H54 (cell line): ENCODE data around the gene KRTAP6-3.

Source experiments
- DNase-seq: peaks from one replicate; pipeline ENCODE4 v3.0.0; 2011; ENCODE audit warnings: low spot score, mixed read lengths; ENCODE audit not compliant: insufficient read length
- FAIRE-seq: peaks from 3 replicates; lab custom pipeline; 2011; peaks lifted over from hg19 to GRCh38; lab: Jason Lieb, UNC
- POLR2A ChIP-seq: IDR thresholded peaks from 2 replicates; pipeline ENCODE4 v1.6.1; 2011; ENCODE audit warnings: low read depth, mild to moderate bottlenecking, low read length

KRTAP6-3 gene

GRCh38 chr21:30612132-30612531 is 19.9 kb downstream of the KRTAP6-3 start:
- FAIRE-seq = no peak
- DNase-seq = no peak
- no peak for TF ChIP-seq POLR2A

- no peak for FAIRE-seq
- TF ChIP-seq POLR2A = no peak
- DNase-seq = no peak
These were observed 21.6 kb downstream of the KRTAP6-3 start, which contains the start of gene KRTAP6-1 for GRCh38 chr21:30613836-30614235. KRTAP6-1 (minus strand) TSS chr21:30613930; CDS start chr21:30613904, 26 bp downstream.

GRCh38 chr21:30615199-30615598 is 23.0 kb downstream of the KRTAP6-3 start:
- FAIRE-seq (no peak), DNase-seq (no peak)
- no peak for TF ChIP-seq POLR2A

- TF ChIP-seq POLR2A = no peak
- DNase-seq (no peak), FAIRE-seq (no peak)
These were observed 23.9 kb downstream of the KRTAP6-3 start, which contains the start of gene KRTAP20-1 for GRCh38 chr21:30616125-30616524. KRTAP20-1 (plus strand) TSS chr21:30616425; CDS start chr21:30616455, 30 bp downstream.

GRCh38 chr21:30620080-30620479 is 27.8 kb downstream of the KRTAP6-3 start:
- no peak for DNase-seq
- FAIRE-seq = no peak

GRCh38 chr21:30620522-30620921 is 28.3 kb downstream of the KRTAP6-3 start, which contains the start of gene KRTAP20-4:
KRTAP20-4 (plus strand) TSS chr21:30620627.
- no peak for TF ChIP-seq POLR2A
- DNase-seq (no peak), FAIRE-seq (no peak)

More at GRCh38 chr21:30620080-30620479, 27.8 kb downstream of the KRTAP6-3 start:
- TF ChIP-seq POLR2A = no peak

- no peak for DNase-seq
- no peak for FAIRE-seq
- TF ChIP-seq POLR2A = no peak
These were observed 31.1 kb downstream of the KRTAP6-3 start for GRCh38 chr21:30623362-30623761.

GRCh38 chr21:30625449-30626165 is 33.4 kb downstream of the KRTAP6-3 start:
- no peak for TF ChIP-seq POLR2A
- no peak for FAIRE-seq

GRCh38 chr21:30628109-30628508 is 35.9 kb downstream of the KRTAP6-3 start:
- DNase-seq (no peak), FAIRE-seq (no peak)
- no peak for TF ChIP-seq POLR2A

More at GRCh38 chr21:30625449-30626165, 33.4 kb downstream of the KRTAP6-3 start:
- DNase-seq = no peak

GRCh38 chr21:30629200-30629599 is 37.0 kb downstream of the KRTAP6-3 start:
- DNase-seq (no peak), FAIRE-seq (no peak)
- no peak for TF ChIP-seq POLR2A

- TF ChIP-seq POLR2A = no peak
- no peak for DNase-seq
- FAIRE-seq = no peak
These were observed 42.7 kb downstream of the KRTAP6-3 start, which contains the start of gene KRTAP20-2 for GRCh38 chr21:30634906-30635305. KRTAP20-2 (plus strand) TSS chr21:30635206; CDS start chr21:30635264, 58 bp downstream.

GRCh38 chr21:30638686-30639085 is 46.4 kb downstream of the KRTAP6-3 start:
- DNase-seq (no peak), FAIRE-seq (no peak)
- TF ChIP-seq POLR2A = no peak

- FAIRE-seq = no peak
- no peak for DNase-seq
- no peak for TF ChIP-seq POLR2A
These were observed 50.3 kb downstream of the KRTAP6-3 start, which contains the start of gene KRTAP20-3 for GRCh38 chr21:30642564-30642963. KRTAP20-3 (plus strand) TSS chr21:30642864.
